ENCODE data around the gene ZNF280C.
A peak's percentile ranks its signal among the peaks of the same experiment; 100 is the strongest.

GRCh38 chrX:130171446-130172126 lies 97.1 kb downstream of the ZNF280C start, which contains the start of gene RAB33A:
- TF ChIP-seq POLR2A (IDR thresholded peaks at IDR 0.05) (no peak), CTCF (IDR thresholded peaks at IDR 0.05 in 8 of 11, conservative IDR thresholded peaks at IDR 0.05 in 3 of 11) (no peak), POLR2AphosphoS5 (IDR thresholded peaks at IDR 0.05) (peak; percentile 30 to 74 (median 63))

Data from spleen (tissue), 7 donors.